NT2/D1 (cell line): Measurements from ENCODE around the gene HCN3.

Experiments
- SUZ12 ChIP-seq: IDR thresholded peaks from 2 replicates; pipeline ENCODE4 v1.6.1; 2011; ENCODE audit not compliant: insufficient read length, insufficient read depth; ENCODE audit errors: extremely low read depth
- YY1 ChIP-seq: IDR thresholded peaks from 2 replicates; pipeline ENCODE4 v1.6.1; 2011; ENCODE audit not compliant: insufficient read length, insufficient read depth
- ZNF274 ChIP-seq: IDR thresholded peaks from 2 replicates; pipeline ENCODE4 v1.6.1; 2011; ENCODE audit warnings: mild to moderate bottlenecking, low read depth, low read length

DNA sequence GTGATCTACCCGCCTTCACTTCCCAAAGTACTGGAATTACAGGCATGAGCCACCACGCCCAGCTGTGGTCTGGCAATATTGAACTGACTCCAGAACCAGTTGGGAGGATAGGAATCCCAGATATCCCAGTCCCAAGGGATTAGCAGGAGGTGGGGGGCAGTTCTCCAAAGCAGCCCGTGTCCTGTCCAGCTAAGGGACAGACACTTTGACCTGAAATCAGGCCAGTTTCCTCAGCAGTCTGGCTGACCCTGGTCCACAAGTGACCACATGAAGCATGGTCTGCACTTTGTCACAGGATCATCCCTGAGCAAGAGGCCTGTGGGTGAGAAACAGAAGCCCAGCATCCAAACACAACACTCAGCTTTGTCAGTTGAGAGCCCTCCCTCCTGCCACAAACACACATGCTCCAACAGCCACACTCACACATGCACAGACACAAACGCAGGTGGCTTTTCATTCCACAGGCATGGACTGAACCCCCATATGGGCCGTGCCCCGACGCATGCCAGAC is 28.7 kb downstream of the HCN3 start:
- TF ChIP-seq YY1, result no peak
- no peak for TF ChIP-seq SUZ12
- no peak for TF ChIP-seq ZNF274
